HepG2 (cell line): ENCODE results near the gene MRNIP. TPM values are rescaled to one million over a fixed set of nuclear protein-coding genes. Genes with fewer than 3 reads are reported as not detected.

ENCODE experiments used
- ARID5B ChIP-seq: IDR thresholded peaks from 2 replicates; pipeline ENCODE4 v1.4.0; 2020; ENCODE audit warnings: mild to moderate bottlenecking, missing genetic modification reagents
- ATM ChIP-seq: fragments of 450-650 bp; IDR thresholded peaks from 2 replicates; pipeline ENCODE4 v1.7.1; 2017; ENCODE audit warnings: mild to moderate bottlenecking, borderline replicate concordance
- CBX2 ChIP-seq, 2 experiments: fragments of 200-600 bp in 1 of 2; sonication (generic); formaldehyde crosslinking in 1 of 2; IDR thresholded peaks; 2 replicates each; pipeline versions ENCODE4 v1.7.0 to v1.8.1; 2018 to 2022; ENCODE audit warnings: low read depth in 2 of 2, low read length in 1 of 2, mild to moderate bottlenecking in 1 of 2, missing genetic modification reagents in 1 of 2
- DZIP1 ChIP-seq: sonication (generic); formaldehyde crosslinking; IDR thresholded peaks from 2 replicates; pipeline ENCODE4 v1.5.0; 2020; ENCODE audit warnings: mild to moderate bottlenecking, missing genetic modification reagents
- HHEX ChIP-seq: IDR thresholded peaks from 2 replicates; pipeline ENCODE4 v1.6.1; 2016; ENCODE audit warnings: control low read depth
- PHF5A ChIP-seq: IDR thresholded peaks from one replicate; pipeline ENCODE4 v1.6.1; 2018; ENCODE audit warnings: low read depth, missing genetic modification reagents; ENCODE audit not compliant: unreplicated experiment
- POLR2AphosphoS5 ChIP-seq: IDR thresholded peaks from 2 replicates; pipeline ENCODE4 v1.6.1; 2012; ENCODE audit warnings: low read depth, low read length
- POLR2G ChIP-seq: fragments of 200-400 bp; formaldehyde crosslinking; IDR thresholded peaks from 2 replicates; pipeline ENCODE4 v1.6.1; 2018; ENCODE audit warnings: mild to moderate bottlenecking, low read depth, low read length, moderate library complexity
- RBFOX2 ChIP-seq: fragments of 200-400 bp; formaldehyde crosslinking; IDR thresholded peaks from 2 replicates; pipeline ENCODE4 v1.6.1; 2017; ENCODE audit warnings: low read depth, mild to moderate bottlenecking, low read length
- SP5 ChIP-seq: IDR thresholded peaks from 2 replicates; pipeline ENCODE4 v1.6.1; 2016; ENCODE audit warnings: low read depth, borderline replicate concordance
- THAP11 ChIP-seq: IDR thresholded peaks from 2 replicates; pipeline ENCODE4 v1.6.1; 2016; ENCODE audit warnings: missing biosample characterization, missing genetic modification reagents
- ZNF431 ChIP-seq: sonication (generic); formaldehyde crosslinking; IDR thresholded peaks from 2 replicates; pipeline ENCODE4 v1.9.0; 2022; ENCODE audit warnings: missing genetic modification reagents, low read depth, mild to moderate bottlenecking, borderline replicate concordance
- ZNF580 ChIP-seq: IDR thresholded peaks from 2 replicates; pipeline ENCODE4 v1.6.1; 2016; ENCODE audit warnings: low read depth, borderline replicate concordance
- polyA plus RNA-seq, 8 experiments: library from polyadenylated mRNA; depleted of rRNA in 3 of 8; stranded (reverse) in 7 of 8; unstranded in 1 of 8; fragments of >200 nt; fragmentation: Illumina TruSeq in 4 of 8; extraction: Trizol in 4 of 8; gene quantifications; 2 replicates each; pipeline versions ENCODE4 v1.2.1 to v1.2.3, GENCODE V29; 2011 to 2016; ENCODE audit warnings: low read depth in 4 of 8, missing spikeins in 1 of 8, mixed read lengths in 1 of 8; ENCODE audit not compliant: insufficient read depth in 1 of 8
- total RNA-seq, 5 experiments: library from RNA; depleted of rRNA; stranded (reverse); fragments of >200 nt; fragmentation: Illumina TruSeq; extraction: Trizol; gene quantifications; 2 replicates each; pipeline ENCODE4 v1.2.3, GENCODE V29; 2016; ENCODE audit warnings: low read depth in 1 of 5

Gene MRNIP
- total and polyA plus RNA-seq, 2 of the 13 experiments (the other 11 are each of a cell fraction or from before 2014, with no cell fraction given) = 15.5 to 34.1 TPM

GRCh38 chr5:179822444-179822990 lies 36.1 kb downstream of the MRNIP start (continued):
- TF ChIP-seq ARID5B (CRISPR knock-in tag) (no peak), PHF5A (CRISPR knock-in tag) (no peak), RBFOX2 (peak; percentile 65; the same call in 1 of the 2 replicates), CBX2 (IDR thresholded peaks at IDR 0.05; ENCODE audit: low read depth, low read length) (no peak), CBX2 (CRISPR knock-in tag; IDR thresholded peaks at IDR 0.05; ENCODE audit: low read depth) (no peak), THAP11 (CRISPR knock-in tag) (0 out of 2 replicates have a peak, but pooled peaks have one; percentile 3), ZNF431 (CRISPR knock-in tag) (no peak), POLR2G (peak; percentile 50; the same call in 1 of the 2 replicates), ATM (no peak), ZNF580 (0 out of 2 replicates have a peak, but pooled peaks have one; percentile 28), SP5 (no peak), HHEX (no peak), DZIP1 (CRISPR knock-in tag) (0 out of 2 replicates have a peak, but pooled peaks have one; percentile 25), POLR2AphosphoS5 (peak; percentile 52; the same call in 1 of the 2 replicates)
